Subcutaneous abdominal adipose tissue (tissue), 5 donors: ENCODE measurements around the gene TCERG1L.

Source experiments
- H3K27ac ChIP-seq: one replicate; pipeline ENCODE4 v1.7.0; 2013; ENCODE audit warnings: low read depth, mild to moderate bottlenecking, inconsistent platforms, low read length, moderate library complexity
- H3K27me3 ChIP-seq, 5 donors: one replicate each; pipeline ENCODE4 v1.7.0; 2013; ENCODE audit warnings: low read length in 5 of 5, inconsistent platforms in 1 of 5; ENCODE audit not compliant: control insufficient read depth in 5 of 5, insufficient read depth in 4 of 5
- H3K36me3 ChIP-seq, 5 donors: one replicate each; pipeline ENCODE4 v1.7.0; 2013; ENCODE audit warnings: low read length in 5 of 5; ENCODE audit not compliant: control insufficient read depth in 5 of 5, insufficient read depth in 5 of 5
- H3K4me1 ChIP-seq, 5 donors: one replicate each; pipeline ENCODE4 v1.7.0; 2013; ENCODE audit warnings: low read length in 5 of 5, mild to moderate bottlenecking in 3 of 5, moderate library complexity in 1 of 5; ENCODE audit not compliant: control insufficient read depth in 5 of 5, insufficient read depth in 5 of 5
- H3K4me3 ChIP-seq, 5 donors: one replicate each; pipeline ENCODE4 v1.7.0; 2013; ENCODE audit warnings: low read length in 5 of 5, low read depth in 1 of 5
- H3K9ac ChIP-seq, 5 donors: one replicate each; pipeline ENCODE4 v1.7.0; 2013; ENCODE audit warnings: low read length in 5 of 5, mild to moderate bottlenecking in 4 of 5, moderate library complexity in 3 of 5
- H3K9me3 ChIP-seq, 5 donors: one replicate each; pipeline ENCODE4 v1.7.0; 2013; ENCODE audit warnings: low read length in 5 of 5; ENCODE audit not compliant: control insufficient read depth in 5 of 5
- donor health status: healthy.
- donor health status: healthy.
- donor health status: healthy.
- donor health status: healthy.
- donor health status: healthy.

Gene TCERG1L

GRCh38 chr10:131062621-131063260 lies 248.8 kb downstream of the TCERG1L start:
- no peaks in the 10 kb centered on the region for H3K4me1 ChIP-seq
- H3K27me3 ChIP-seq: peaks cover 0 to 14% (median 11%) of the 10 kb centered on the region in 5 donors
- H3K9ac ChIP-seq: no peak overlapping the region

DNA sequence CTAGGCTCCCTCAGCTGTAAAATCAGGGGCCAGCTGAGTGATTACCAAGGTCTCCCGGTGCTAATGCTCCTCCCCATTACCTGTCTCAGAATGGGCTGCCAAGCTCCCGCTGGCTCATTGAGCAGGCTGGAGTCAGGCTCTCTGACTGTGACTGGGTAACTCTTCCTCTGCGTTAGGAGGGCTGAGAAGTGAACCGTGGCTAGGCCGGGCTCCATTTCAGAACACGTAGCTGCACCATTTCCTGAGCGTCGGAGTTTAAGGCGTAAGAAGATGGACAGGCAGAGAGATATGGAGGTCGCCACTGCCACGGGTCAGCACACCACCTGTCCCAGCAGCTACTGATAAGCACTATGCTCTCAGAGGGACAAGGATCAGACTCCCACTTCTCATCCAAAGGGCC lies 250.3 kb downstream of the TCERG1L start:
- Histone ChIP-seq H3K27me3 (peaks cover 0 to 16% (median 11%) of the 10 kb centered on the region in 5 donors), H3K4me1 (no peaks in the 10 kb centered on the region), H3K27ac (no peak overlapping the region), H3K9me3 (peaks cover 4 to 14% (median 10%) of the 10 kb centered on the region in 5 donors), H3K36me3 (no peaks in the 10 kb centered on the region), H3K9ac (no peak overlapping the region), H3K4me3 (no peak overlapping the region)

More at GRCh38 chr10:131062621-131063260, 248.8 kb downstream of the TCERG1L start:
- Histone ChIP-seq H3K4me3 (no peak overlapping the region), H3K27ac (no peak overlapping the region), H3K36me3 (no peaks in the 10 kb centered on the region), H3K9me3 (peaks cover 4 to 14% (median 10%) of the 10 kb centered on the region in 5 donors)

DNA sequence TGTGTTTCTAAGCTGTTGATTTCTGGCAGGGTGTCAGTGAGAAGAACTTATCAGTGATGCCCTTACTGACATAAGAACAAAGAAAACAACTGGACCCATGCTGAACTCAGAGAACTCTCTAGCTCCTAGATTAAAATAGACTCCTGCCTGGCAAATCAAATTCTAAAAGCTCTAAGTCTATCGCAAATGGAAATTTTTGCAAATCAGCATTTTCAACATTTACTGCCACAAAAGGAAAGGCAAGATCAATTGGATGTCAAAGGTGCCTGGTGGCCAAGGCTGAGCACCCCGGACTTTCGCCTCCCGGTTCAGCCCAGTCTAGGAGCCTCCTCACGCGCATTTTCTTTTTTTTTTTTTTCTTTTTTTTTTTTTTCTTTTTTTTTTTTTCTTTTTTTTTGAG lies 251.6 kb downstream of the TCERG1L start:
- H3K27ac ChIP-seq: no peak overlapping the region
- no peaks in the 10 kb centered on the region for H3K36me3 ChIP-seq
- peaks cover 4 to 14% (median 10%) of the 10 kb centered on the region in 5 donors for H3K9me3 ChIP-seq
- H3K27me3 ChIP-seq: peaks cover 6 to 12% (median 9%) of the 10 kb centered on the region in 5 donors
- no peaks in the 10 kb centered on the region for H3K4me1 ChIP-seq
- H3K9ac ChIP-seq: no peak overlapping the region
- no peak overlapping the region for H3K4me3 ChIP-seq

DNA sequence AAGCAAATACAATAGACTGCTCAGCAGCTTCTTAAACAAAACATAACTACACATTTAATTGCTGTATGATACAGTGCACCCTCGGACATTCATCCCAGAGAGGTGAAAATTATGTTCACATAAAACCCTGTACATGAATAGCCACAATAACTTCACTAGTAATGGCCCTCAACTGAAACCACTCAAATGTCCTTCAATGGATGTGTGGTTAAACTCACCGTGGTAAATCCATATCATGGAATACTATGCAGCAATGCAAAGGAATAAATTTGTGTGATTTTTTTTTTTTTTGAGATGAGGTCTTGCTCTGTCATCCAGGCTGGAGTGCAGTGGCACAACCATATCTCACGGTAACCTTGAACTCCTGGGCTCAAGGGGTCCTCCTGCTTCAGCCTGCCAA lies 252.7 kb downstream of the TCERG1L start:
- Histone ChIP-seq H3K9me3 (peaks cover 4 to 14% (median 10%) of the 10 kb centered on the region in 5 donors), H3K4me3 (no peak overlapping the region), H3K36me3 (no peaks in the 10 kb centered on the region), H3K4me1 (no peaks in the 10 kb centered on the region), H3K9ac (no peak overlapping the region), H3K27me3 (peaks cover 6 to 12% (median 9%) of the 10 kb centered on the region in 5 donors), H3K27ac (no peak overlapping the region)

DNA sequence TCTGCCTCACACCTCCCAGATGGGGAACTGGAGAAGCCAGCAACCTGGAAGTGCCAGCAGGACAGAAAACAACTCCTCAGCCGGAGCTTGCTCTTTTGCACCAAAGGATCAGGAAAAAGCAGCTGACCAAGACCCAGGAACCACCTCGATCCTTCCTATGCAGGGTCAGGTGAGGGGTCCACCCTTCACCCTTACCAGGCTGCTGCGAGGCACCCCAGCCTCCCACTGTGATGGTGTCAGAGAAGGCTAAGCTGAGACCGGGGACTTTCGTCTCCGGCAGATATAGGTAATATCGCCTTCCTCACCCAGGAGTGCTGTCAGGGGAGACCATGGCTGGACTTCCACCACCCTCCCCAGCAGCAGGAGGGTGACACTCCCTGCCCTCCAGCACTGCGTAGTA lies 254.7 kb downstream of the TCERG1L start:
- H3K9ac ChIP-seq: no peak overlapping the region
- peaks cover 0 to 6% (median 5%) of the 10 kb centered on the region in 5 donors for H3K27me3 ChIP-seq
- H3K27ac ChIP-seq: no peak overlapping the region
- H3K9me3 ChIP-seq: peaks cover 4 to 14% (median 10%) of the 10 kb centered on the region in 5 donors
- no peaks in the 10 kb centered on the region for H3K4me1 ChIP-seq
- no peak overlapping the region for H3K4me3 ChIP-seq
- H3K36me3 ChIP-seq: no peaks in the 10 kb centered on the region

GRCh38 chr10:131056091-131056579 lies 255.4 kb downstream of the TCERG1L start:
- H3K9ac ChIP-seq: no peak overlapping the region
- no peaks in the 10 kb centered on the region for H3K4me1 ChIP-seq
- H3K27ac ChIP-seq: no peak overlapping the region
- H3K9me3 ChIP-seq: peaks cover 4 to 17% (median 10%) of the 10 kb centered on the region in 5 donors
- H3K27me3 ChIP-seq: peaks cover 0 to 6% (median 5%) of the 10 kb centered on the region in 5 donors
- no peaks in the 10 kb centered on the region for H3K36me3 ChIP-seq
- H3K4me3 ChIP-seq: no peak overlapping the region

DNA sequence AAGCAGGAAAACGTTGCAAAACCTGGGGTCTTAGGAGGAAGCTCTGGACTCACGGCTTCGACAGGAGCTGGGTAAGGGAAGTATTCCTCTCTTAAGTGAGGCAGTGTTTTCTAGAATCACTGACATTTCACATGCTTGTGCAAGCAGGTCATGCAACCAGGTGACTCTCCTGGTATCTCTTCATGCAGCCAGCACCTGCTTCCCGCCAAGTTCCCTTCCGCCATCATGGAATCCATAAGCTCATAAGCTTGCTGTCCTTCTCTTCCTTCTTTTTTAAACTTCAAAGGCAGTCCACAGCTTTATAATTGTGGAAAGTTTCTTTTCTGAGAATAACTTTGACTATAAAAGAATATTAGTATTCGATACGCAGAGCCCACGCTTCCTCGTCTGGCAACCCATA lies 256.1 kb downstream of the TCERG1L start:
- H3K9me3 ChIP-seq: peaks cover 4 to 17% (median 10%) of the 10 kb centered on the region in 5 donors
- H3K4me3 ChIP-seq: no peak overlapping the region
- no peaks in the 10 kb centered on the region for H3K4me1 ChIP-seq
- peaks cover 0 to 9% (median 6%) of the 10 kb centered on the region in 5 donors for H3K27me3 ChIP-seq
- no peaks in the 10 kb centered on the region for H3K36me3 ChIP-seq
- no peak overlapping the region for H3K9ac ChIP-seq
- H3K27ac ChIP-seq: no peak overlapping the region

DNA sequence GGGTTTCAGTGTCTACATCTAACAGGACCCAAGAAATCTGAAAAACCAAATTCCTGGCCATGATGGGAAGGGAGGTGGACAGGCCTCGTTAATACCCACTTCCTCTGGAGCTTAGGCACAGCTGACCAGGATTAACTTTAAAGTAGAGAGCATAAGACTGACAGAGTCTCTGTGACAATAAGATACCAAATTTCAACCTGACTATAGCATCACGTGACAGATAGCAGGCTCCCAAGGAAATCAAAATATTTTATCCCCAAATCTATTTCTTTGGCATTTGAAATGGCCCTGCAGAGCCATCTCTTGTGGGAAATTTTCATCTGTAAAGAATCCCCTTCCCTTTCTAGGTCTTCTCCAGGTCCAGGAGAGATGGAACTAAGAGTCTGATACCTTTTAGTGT lies 258.3 kb downstream of the TCERG1L start:
- no peaks in the 10 kb centered on the region for H3K4me1 ChIP-seq

GRCh38 chr10:131050162-131050766 lies 261.3 kb downstream of the TCERG1L start:
- H3K9me3 ChIP-seq: peaks cover 0 to 3% (median 0%) of the 10 kb centered on the region in 5 donors
- H3K27ac ChIP-seq: no peak overlapping the region
- no peak overlapping the region for H3K9ac ChIP-seq
- H3K4me3 ChIP-seq: no peak overlapping the region
- peaks cover 3 to 12% (median 9%) of the 10 kb centered on the region in 5 donors for H3K27me3 ChIP-seq
- H3K4me1 ChIP-seq: no peaks in the 10 kb centered on the region
- H3K36me3 ChIP-seq: no peaks in the 10 kb centered on the region

More for the DNA sequence above, 258.3 kb downstream of the TCERG1L start:
- peaks cover 2 to 15% (median 9%) of the 10 kb centered on the region in 5 donors for H3K27me3 ChIP-seq
- H3K36me3 ChIP-seq: no peaks in the 10 kb centered on the region
- no peak overlapping the region for H3K4me3 ChIP-seq
- H3K9me3 ChIP-seq: peaks cover 0 to 4% (median 0%) of the 10 kb centered on the region in 5 donors
- no peak overlapping the region for H3K27ac ChIP-seq
- no peak overlapping the region for H3K9ac ChIP-seq

DNA sequence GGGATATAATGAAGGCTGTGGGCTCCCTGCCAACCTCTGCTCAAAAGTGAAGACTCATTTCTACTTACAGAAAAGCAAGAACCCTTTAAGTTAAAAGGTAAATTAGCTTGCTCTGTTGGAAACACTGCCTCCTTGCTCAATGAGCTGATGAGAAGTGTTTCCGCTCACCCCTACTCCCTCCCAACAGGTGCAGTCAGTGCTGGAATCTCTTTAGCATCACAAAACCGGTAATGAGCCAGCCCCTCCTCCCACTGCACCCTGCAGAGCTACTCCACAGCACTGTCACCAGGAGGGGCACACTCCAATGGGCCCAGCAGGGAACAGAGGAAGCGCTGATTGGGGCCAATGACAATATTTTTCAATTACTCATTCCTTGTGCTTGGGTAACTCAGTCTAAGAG lies 262.5 kb downstream of the TCERG1L start:
- no peak overlapping the region for H3K27ac ChIP-seq
- no peak overlapping the region for H3K9ac ChIP-seq
- peaks cover 0 to 13% (median 10%) of the 10 kb centered on the region in 5 donors for H3K27me3 ChIP-seq
- H3K4me1 ChIP-seq: no peaks in the 10 kb centered on the region
- peaks cover 0 to 3% (median 0%) of the 10 kb centered on the region in 5 donors for H3K9me3 ChIP-seq
- no peak overlapping the region for H3K4me3 ChIP-seq
- no peaks in the 10 kb centered on the region for H3K36me3 ChIP-seq
